CD4-positive, alpha-beta T cell treated with Interleukin-21 for 1 hour (primary cell): ENCODE measurements around the gene STK4.

ENCODE experiments used
- DNase-seq: peaks from one replicate; pipeline ENCODE4 v3.0.0-alpha.2; 2020

Gene STK4

GRCh38 chr20:45115829-45116228 lies 149.5 kb downstream of the STK4 start:
- no peak for DNase-seq

- DNase-seq, result no peak
Observed at GRCh38 chr20:45117581-45117980, 151.3 kb downstream of the STK4 start.

- DNase-seq, result no peak
Observed at GRCh38 chr20:45118028-45118427, 151.7 kb downstream of the STK4 start.

GRCh38 chr20:45119556-45120266 lies 153.4 kb downstream of the STK4 start:
- DNase-seq, result no peak

- DNase-seq, result no peak
Observed at GRCh38 chr20:45121388-45121787, 155.1 kb downstream of the STK4 start.

- no peak for DNase-seq
Observed at GRCh38 chr20:45124365-45124764, 158.1 kb downstream of the STK4 start, which contains the start of gene WFDC12. TSS of gene WFDC12 (minus strand) at chr20:45124465. CDS start at chr20:45124447, 18 bp downstream.

GRCh38 chr20:45128099-45128498 lies 161.8 kb downstream of the STK4 start:
- DNase-seq, result no peak
